Subcutaneous adipose tissue (tissue), 4 donors: ENCODE data around the gene SPAG6. TPM values are rescaled to one million over a fixed set of nuclear protein-coding genes. Genes with fewer than 3 reads are reported as not detected.

Experiments used
- total RNA-seq, 4 donors: library from RNA; depleted of rRNA; stranded (reverse); fragments of >200 nt; gene quantifications; one replicate each; pipeline ENCODE4 v1.1.0, GENCODE V29; 2016
- TF ChIP-seq, protein P1 (sequence below): fragments of 450-650 bp; IDR thresholded peaks from one replicate; pipeline ENCODE4 v1.5.1; 2016; ENCODE audit warnings: low read depth, mild to moderate bottlenecking, control low read depth, antibody characterized with exemption, moderate library complexity

Gene SPAG6
- total RNA-seq, 4 donors from 2014 or later = 0.34 TPM; not detected in 3

DNA sequence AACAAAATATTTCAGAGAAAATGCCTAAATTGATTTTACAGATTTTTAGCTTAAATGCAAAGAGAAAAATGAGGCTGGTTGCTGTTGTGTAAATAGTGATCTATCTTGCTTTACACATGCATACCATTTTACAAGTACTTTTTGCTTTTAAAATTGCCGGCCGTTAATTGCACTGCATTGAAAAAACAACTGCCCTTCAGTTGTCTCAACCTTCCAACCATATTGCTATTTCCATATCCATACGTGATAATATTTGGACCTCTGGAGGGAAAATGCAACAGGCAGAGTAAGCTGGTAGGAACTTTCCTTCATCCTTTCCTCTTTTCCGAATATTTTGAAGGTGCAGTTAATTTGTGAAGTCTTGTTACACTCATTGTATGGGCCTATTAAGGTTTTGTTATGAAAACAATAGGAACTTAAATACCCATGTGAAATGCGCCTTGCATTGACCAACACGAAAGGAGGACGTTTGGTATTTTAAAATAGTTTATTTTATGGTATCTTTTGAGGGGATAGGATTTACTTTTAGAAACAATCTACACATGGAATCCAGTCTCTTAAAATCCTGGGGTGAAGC is 13.1 kb upstream of the SPAG6 start:
- TF ChIP-seq, protein P1, sequence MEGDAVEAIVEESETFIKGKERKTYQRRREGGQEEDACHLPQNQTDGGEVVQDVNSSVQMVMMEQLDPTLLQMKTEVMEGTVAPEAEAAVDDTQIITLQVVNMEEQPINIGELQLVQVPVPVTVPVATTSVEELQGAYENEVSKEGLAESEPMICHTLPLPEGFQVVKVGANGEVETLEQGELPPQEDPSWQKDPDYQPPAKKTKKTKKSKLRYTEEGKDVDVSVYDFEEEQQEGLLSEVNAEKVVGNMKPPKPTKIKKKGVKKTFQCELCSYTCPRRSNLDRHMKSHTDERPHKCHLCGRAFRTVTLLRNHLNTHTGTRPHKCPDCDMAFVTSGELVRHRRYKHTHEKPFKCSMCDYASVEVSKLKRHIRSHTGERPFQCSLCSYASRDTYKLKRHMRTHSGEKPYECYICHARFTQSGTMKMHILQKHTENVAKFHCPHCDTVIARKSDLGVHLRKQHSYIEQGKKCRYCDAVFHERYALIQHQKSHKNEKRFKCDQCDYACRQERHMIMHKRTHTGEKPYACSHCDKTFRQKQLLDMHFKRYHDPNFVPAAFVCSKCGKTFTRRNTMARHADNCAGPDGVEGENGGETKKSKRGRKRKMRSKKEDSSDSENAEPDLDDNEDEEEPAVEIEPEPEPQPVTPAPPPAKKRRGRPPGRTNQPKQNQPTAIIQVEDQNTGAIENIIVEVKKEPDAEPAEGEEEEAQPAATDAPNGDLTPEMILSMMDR = no peak

DNA sequence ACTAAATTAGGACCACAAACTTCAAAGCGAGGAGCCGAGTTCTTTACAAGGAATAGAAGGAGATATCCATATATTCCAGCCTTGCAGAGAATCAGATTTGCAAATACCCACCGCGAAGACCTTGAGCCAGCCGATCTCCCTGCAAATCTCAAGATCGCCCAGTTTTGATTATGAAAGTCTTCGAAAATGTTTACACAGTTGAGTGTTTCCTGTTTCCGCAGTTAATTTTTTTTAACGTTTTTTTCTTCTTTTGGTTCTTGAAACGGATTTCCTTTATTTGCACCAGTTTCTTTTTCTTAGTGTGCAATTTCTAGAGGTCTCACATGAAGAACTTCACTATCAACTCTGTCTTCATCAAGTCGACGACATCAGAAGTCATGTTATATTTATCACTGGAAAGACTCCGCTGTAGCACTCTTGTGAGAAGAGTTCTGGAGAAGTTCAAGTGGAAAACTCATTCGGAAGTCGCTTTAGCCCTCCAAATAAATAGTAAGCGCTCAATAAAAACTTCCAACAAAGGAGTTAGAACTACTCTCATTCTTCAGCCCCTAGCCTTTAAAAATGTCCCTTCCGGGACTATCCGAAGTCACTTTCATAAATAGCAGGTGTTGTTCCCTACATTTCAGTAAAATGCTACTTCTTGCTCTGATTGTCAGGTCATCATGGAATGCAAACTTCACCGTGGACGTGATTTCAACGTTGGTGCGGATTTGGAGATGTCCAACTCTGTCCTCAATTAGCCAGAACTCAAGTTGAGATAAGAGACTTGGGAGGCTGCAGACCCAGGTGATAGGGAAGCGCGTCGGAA is 11.9 kb upstream of the SPAG6 start:
- TF ChIP-seq, protein P1 = no peak

DNA sequence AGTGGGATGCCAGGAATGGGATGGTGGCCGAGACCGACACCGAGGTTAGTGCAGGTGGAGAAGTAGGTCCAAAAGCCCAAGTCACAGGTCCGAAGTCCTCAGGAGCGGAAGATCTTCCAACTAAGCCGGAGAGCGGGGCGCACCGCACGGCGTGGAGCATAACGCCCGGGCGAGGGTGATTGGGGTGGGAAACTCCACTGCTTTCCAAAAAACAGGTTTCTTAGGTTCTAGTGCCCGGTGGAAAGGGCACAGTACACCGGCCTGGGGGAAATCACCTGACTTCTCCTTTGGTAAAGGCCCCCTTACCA is 11.4 kb upstream of the SPAG6 start:
- TF ChIP-seq, protein P1 = no peak

DNA sequence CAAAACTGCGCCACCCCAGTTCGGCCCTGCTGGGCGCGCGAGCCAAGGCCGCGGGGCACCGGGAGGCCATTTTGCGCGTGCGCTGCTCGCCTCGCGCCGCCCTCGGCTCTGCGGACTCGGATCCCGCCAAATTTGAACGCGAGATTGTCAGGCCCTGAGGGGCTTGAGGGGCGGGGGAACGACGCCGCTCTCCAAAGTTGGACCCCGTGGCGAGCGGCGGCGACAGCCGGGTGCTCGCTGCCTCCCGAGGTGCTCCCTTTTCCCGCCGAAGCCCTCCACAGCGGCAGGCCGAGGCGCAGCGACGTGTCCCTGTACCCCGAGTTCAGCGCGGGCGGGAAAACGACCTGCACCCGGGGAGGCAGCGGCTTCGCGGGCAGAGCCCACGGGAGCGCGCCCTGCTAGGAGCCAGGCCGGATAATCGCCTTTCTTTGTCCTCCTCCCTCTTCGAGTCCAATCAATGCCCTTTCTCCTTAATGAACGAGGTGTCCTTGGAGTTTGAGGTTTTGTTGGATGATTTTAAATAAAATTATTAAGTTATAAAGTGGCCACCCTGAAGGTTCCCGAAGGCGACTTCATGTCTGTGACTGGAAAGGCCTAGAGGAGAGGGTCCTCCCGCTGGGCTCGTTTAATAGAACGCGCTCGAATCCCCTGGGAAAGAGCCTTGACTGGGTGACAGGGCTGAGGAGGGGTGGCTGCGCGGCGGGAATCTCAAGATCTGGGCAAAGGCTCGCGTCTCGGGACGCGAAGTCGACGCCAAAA is 10.7 kb upstream of the SPAG6 start:
- TF ChIP-seq, protein P1 = no peak

DNA sequence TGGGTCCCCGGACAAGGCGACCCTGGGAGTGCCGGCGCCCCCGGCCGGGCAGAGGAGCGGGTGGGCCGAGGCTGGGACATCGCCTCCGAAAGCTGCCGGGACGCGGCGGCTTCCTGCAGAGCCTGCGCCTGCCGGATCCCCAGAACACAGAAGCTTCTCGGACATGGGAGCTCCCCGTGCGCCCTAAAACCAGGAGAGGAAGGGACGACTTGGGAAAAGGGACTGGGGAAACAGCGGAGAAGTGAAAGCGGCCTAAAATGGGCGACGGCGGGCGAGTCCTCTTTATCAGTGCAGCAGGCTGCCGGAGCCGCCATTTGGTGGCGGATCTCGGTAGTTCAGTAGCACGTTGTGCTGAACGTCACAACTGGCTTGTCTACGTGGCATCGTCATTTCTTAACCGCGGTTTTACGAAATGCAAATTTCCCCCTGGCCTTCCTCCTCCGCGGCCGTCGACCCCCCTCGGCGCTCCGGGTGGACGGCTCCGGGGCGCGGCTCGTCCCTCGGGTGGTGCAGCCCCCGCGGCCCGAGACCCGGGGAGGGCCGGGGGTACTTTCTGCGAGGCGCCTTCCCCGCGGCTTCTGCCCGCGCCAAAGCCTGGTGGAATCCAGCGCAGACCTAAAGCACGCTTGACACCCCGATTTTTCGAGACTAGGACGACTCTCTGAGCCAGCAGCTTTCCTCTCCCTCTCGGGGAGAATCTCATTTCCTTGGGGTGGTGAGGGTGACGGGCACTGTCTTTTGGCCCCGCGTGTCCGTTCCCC is 9.9 kb upstream of the SPAG6 start:
- TF ChIP-seq, protein P1 = no peak

DNA sequence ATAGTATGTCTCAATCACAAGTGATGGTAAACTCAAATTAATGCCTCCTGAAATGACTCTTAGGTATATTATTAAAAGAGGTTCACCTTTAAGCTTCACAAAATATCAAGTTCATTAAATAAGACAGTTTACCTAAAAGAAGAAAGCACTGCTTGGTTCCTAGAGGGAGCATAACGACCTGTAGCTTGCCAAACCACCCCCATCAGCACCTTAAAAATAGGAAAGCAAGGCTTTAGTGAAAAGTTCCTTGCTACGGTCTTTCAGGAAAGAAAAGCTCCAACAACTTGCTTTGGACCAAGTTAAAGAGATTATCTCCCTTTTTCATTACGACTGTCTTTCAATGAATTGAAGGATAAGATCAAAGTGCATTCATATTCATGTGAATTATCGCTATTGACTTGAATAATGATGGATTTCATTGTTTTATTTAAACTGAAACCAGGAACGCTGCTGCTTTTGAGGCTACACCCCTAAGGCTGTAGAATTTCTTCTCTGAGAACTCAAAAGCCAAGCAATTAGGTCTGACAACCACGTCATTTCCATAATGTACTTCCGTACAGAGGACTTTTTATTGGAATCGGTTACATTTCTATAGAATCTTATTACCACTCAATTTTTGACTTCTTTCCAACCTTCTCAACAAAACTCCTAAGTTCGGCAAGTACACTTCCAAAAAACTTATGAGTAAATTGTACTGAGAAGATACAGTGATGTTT is 7.0 kb upstream of the SPAG6 start:
- TF ChIP-seq, protein P1 = no peak
